ENCODE measurements around the gene BSN.

- TF ChIP-seq, protein P1, sequence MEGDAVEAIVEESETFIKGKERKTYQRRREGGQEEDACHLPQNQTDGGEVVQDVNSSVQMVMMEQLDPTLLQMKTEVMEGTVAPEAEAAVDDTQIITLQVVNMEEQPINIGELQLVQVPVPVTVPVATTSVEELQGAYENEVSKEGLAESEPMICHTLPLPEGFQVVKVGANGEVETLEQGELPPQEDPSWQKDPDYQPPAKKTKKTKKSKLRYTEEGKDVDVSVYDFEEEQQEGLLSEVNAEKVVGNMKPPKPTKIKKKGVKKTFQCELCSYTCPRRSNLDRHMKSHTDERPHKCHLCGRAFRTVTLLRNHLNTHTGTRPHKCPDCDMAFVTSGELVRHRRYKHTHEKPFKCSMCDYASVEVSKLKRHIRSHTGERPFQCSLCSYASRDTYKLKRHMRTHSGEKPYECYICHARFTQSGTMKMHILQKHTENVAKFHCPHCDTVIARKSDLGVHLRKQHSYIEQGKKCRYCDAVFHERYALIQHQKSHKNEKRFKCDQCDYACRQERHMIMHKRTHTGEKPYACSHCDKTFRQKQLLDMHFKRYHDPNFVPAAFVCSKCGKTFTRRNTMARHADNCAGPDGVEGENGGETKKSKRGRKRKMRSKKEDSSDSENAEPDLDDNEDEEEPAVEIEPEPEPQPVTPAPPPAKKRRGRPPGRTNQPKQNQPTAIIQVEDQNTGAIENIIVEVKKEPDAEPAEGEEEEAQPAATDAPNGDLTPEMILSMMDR (IDR thresholded peaks at IDR 0.05): no peak
- no peak for TF ChIP-seq ZFX (IDR thresholded peaks at IDR 0.05; ENCODE audit: borderline replicate concordance)
Measured at GRCh38 chr3:49602877-49603411, 48.7 kb downstream of the BSN start.

All from 22Rv1 (cell line).